GM06990 (cell line): ENCODE data around the gene CCDC148.
"Not testable (repeated sequence)": the region's sequence is repeated elsewhere in the genome, so short reads cannot be mapped to it uniquely, and the experiment has no call there.

ENCODE experiments used
- DNase-seq: peaks from one replicate; pipeline ENCODE4 v3.0.0-alpha.2; 2011; ENCODE audit not compliant: insufficient read length; ENCODE audit errors: extremely low read depth
- H3K27me3 ChIP-seq: replicated peaks from 2 replicates; pipeline ENCODE4 v1.6.0; 2011; ENCODE audit warnings: low read length; ENCODE audit not compliant: control insufficient read depth, insufficient read depth
- H3K36me3 ChIP-seq: 2 replicates; pipeline ENCODE4 v1.5.1; 2011; ENCODE audit warnings: low read length; ENCODE audit not compliant: control insufficient read depth, insufficient read depth
- H3K4me3 ChIP-seq: replicated peaks from 2 replicates; pipeline ENCODE4 v1.5.1; 2011; ENCODE audit warnings: low read depth, mild to moderate bottlenecking, control low read depth, low read length
- TF ChIP-seq, protein P1 (sequence below): IDR thresholded peaks from 2 replicates; pipeline ENCODE4 v1.5.1; 2011; ENCODE audit warnings: low read length, control low read depth, mild to moderate bottlenecking, inconsistent platforms; ENCODE audit not compliant: insufficient read depth, poor library complexity, severe bottlenecking

CCDC148 gene

DNA sequence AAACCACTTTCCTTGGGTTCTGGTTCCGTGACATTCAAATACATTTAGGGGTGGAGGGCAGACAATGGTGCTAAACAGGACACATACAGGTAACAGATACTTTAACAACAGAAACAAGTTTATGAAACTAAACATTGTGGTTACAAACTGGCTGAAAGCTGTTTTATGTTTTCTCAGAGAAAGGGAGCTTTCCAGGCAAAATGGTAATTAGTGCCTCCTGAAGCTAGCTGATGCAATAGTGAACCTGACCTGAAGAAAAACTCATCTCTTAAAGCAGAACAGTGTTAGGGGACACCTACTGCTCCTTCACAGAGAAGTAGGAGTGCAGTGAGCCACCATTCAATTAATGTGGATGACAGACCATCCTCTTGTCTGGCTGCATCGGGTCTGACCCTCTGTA, 138.9 kb downstream of the CCDC148 start:
- DNase-seq: peak; percentile 13
- Histone ChIP-seq H3K36me3 (no peaks in the 10 kb centered on the region), H3K4me3 (no peak overlapping the region), H3K27me3 (no peaks in the 10 kb centered on the region)
- TF ChIP-seq, protein P1, sequence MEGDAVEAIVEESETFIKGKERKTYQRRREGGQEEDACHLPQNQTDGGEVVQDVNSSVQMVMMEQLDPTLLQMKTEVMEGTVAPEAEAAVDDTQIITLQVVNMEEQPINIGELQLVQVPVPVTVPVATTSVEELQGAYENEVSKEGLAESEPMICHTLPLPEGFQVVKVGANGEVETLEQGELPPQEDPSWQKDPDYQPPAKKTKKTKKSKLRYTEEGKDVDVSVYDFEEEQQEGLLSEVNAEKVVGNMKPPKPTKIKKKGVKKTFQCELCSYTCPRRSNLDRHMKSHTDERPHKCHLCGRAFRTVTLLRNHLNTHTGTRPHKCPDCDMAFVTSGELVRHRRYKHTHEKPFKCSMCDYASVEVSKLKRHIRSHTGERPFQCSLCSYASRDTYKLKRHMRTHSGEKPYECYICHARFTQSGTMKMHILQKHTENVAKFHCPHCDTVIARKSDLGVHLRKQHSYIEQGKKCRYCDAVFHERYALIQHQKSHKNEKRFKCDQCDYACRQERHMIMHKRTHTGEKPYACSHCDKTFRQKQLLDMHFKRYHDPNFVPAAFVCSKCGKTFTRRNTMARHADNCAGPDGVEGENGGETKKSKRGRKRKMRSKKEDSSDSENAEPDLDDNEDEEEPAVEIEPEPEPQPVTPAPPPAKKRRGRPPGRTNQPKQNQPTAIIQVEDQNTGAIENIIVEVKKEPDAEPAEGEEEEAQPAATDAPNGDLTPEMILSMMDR: no peak

DNA sequence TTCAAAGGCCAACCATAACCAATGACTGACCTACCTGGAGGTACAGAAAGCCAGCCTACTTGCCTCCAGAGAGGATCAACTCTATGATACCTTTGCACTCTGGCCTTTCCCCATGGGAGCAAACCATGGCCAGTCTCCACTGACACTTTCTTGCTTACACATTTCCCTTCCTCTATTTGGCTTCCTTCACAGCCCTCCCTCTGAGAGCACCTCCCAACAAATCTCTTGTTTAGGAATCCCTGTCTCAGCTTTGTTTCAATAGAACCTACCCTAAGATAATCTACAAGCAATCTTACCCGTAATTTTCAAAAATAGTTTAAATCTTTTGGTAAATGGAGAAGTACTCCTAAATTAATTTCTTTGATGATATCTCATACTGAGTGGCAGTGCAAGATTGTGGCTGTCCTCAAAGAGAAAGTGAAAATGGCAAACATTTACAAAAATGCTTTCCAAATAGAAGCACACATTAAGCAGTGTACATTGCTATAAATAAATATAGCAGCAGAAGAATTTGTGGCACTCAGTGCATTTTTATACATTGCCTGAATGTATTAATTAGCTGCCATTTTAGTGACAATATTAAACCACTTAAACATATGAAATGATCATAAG, 140.6 kb downstream of the CCDC148 start:
- no peaks in the 10 kb centered on the region for H3K36me3 ChIP-seq
- no peak for DNase-seq
- H3K27me3 ChIP-seq: no peaks in the 10 kb centered on the region
- H3K4me3 ChIP-seq: no peak overlapping the region
- TF ChIP-seq, protein P1: no peak

DNA sequence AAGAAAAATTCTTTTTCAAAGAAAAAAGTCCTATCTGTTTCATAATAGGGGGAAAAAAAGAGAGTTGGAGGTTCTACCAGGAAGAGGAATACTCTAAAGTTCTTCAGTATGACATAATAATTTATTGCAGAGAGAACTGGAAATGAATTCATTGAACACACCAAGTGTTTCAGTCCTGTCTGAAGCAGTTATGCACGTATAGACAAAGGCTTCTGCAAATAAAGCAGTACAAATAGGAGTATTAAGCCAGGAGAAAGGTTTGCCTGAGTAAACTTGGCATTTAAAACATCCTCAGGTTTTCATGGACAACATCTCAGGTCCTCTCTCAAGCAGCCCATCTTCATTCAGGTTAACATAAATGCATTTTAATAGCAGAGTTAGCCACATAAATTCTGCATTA, 141.6 kb downstream of the CCDC148 start:
- H3K27me3 ChIP-seq: no peaks in the 10 kb centered on the region
- H3K36me3 ChIP-seq: no peaks in the 10 kb centered on the region
- DNase-seq: no peak
- TF ChIP-seq, protein P1: no peak
- H3K4me3 ChIP-seq: no peak overlapping the region

DNA sequence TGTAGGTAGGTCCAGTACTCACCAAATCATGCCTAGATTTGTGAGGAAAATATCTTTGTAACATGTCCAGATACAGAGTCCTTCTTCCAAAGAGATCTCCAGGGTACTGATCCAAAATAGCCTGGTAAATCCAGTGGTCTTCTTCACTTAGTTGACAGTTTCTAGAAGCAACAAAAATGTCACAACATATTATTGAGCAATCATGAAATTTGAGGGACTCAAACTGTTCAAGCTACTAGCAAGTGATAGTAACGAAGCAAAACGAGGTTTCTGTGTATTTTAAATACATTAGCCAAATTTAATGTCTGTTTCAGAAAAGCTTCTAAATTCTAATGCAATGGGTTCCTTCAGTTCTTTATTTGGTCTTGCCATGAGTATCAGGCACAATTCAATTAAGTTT, 142.8 kb downstream of the CCDC148 start:
- no peak for DNase-seq
- Histone ChIP-seq H3K4me3 (no peak overlapping the region), H3K36me3 (no peaks in the 10 kb centered on the region), H3K27me3 (no peaks in the 10 kb centered on the region)
- TF ChIP-seq, protein P1: no peak

DNA sequence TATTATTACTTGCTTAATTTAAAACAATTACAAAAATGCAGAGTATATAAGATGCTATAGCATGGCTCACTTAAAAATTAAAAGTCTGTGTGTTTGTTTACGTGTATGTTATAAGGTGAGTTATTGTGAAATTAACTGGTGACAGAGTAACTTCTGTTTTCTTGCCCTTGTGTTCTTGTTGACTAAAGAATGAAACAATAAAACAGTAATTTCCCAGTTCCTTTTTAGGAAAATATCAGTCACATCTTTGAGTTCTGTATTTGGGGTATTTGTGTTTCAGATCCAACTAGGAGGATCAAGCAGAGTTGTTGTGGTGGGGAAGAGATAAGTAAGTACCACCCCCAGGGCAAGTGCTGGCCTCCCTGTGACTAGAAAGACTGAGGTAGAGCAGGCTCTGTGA, 143.6 kb downstream of the CCDC148 start:
- Histone ChIP-seq H3K4me3 (no peak overlapping the region), H3K27me3 (no peaks in the 10 kb centered on the region), H3K36me3 (no peaks in the 10 kb centered on the region)
- TF ChIP-seq, protein P1: no peak
- no peak for DNase-seq

DNA sequence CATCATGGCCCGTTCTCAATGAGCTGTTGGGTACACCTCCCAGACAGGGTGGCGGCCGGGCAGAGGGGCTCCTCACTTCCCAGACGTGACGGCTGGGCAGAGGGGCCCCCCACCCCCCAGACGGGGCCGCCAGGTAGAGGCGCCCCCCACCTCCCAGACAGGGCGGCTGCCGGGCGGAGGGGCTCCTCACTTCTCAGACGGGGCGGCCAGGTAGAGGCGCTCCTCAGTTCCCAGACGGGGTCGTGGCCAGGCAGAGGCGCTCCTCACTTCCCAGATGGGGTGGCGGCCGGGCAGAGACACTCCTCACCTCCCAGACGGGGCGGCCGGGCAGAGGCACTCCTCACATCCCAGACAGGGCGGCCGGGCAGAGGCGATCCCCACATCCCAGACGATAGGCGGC, 146.1 kb downstream of the CCDC148 start:
- H3K4me3 ChIP-seq, H3K27me3 ChIP-seq, DNase-seq, H3K36me3 ChIP-seq: not testable (repeated sequence)
